ENCODE data around the gene DHX36. TPM values are rescaled to one million over a fixed set of nuclear protein-coding genes. Genes with fewer than 3 reads are reported as not detected.

The DHX36 gene
- total and polyA plus RNA-seq, 10 of the 15 experiments (the other 5 are each of a cell fraction or from before 2014, with no cell fraction given) = 16.2 to 70.5 (median 41.6) TPM

- FAIRE-seq = no peak
Measured at GRCh38 chr3:154285221-154285620, 39.1 kb downstream of the DHX36 start.

More at GRCh38 chr3:154285221-154285620, 39.1 kb downstream of the DHX36 start:
- no peaks in the 10 kb centered on the region for H3K27me3 ChIP-seq (replicated peaks in 1 of 2; ENCODE audit: control insufficient read depth in 2 of 2, insufficient read depth in 2 of 2, low read length in 1 of 2)
- in situ Hi-C loops (cut with MboI) (no loop called here), intact Hi-C loops (cut with micrococcal nuclease; ENCODE audit: unreplicated experiment) (no loop called here)
- peaks cover 2 to 10% of the 10 kb centered on the region in 2 experiments; a peak in 2 of 4 replicates for H3K36me3 ChIP-seq (ENCODE audit: control insufficient read depth in 2 of 2, insufficient read depth in 2 of 2, low read length in 1 of 2)
- 95% methylated on average over 2 of the region's 2 CpGs for WGBS (ENCODE audit: insufficient coverage, insufficient replicate concordance, low lambda C conversion rate, missing lambda C conversion rate)
- no peak overlapping the region for H3K9ac ChIP-seq (ENCODE audit: control insufficient read depth, insufficient read depth, low read length)
- no TSS peak for BruUV-seq (replicated peaks)
- H3K27ac ChIP-seq (ENCODE audit: control insufficient read depth, insufficient read depth) = no peak overlapping the region
- DNase-seq (ENCODE audit: low read depth, low spot score) (no peak), ATAC-seq (peak; percentile 33; the same call in 1 of the 3 replicates)
- no peak overlapping the region for H3K4me3 ChIP-seq
- H3K4me2 ChIP-seq (ENCODE audit: control insufficient read depth, insufficient read depth) = no peak overlapping the region
- H3K9me3 ChIP-seq (replicated peaks; ENCODE audit: control insufficient read depth, insufficient read depth, low read length) = no peaks in the 10 kb centered on the region
- ChIA-PET SMC1A (ENCODE audit: uncharacterized antibody, unreplicated experiment) (interaction anchor here (0.6 to 1.1 kb wide), 3 partner anchors 9 to 33 kb away, joined by 3 to 4 read pairs (median 3); no protein-coding TSS in a partner anchor), CTCF (no interaction called here), POLR2A (no interaction called here), RAD21 (ENCODE audit: unreplicated experiment) (interaction anchor here (0.8 kb wide), 1 partner anchor 31 kb away, joined by 3 read pairs; no protein-coding TSS in a partner anchor)
- no peak overlapping the region for H2AFZ ChIP-seq (ENCODE audit: control insufficient read depth, low read depth, low read length)
- H3K79me2 ChIP-seq (ENCODE audit: control insufficient read depth, insufficient read depth, low read length) = no peaks in the 10 kb centered on the region
- TF ChIP-seq JUNB (IDR thresholded peaks at IDR 0.05) = no peak
- TF ChIP-seq E4F1 (IDR thresholded peaks at IDR 0.05; ENCODE audit: borderline replicate concordance, partially characterized antibody) = no peak
- TF ChIP-seq GABPA (IDR thresholded peaks at IDR 0.05; ENCODE audit: low read depth) = no peak
- TF ChIP-seq PML (IDR thresholded peaks at IDR 0.05; ENCODE audit: low read length) = no peak
- TF ChIP-seq REST (IDR thresholded peaks at IDR 0.05; ENCODE audit: low read depth, low read length) = no peak
- no peak for TF ChIP-seq BCLAF1 (IDR thresholded peaks at IDR 0.05)
- no peak for TF ChIP-seq ZNF274 (IDR thresholded peaks at IDR 0.05; ENCODE audit: insufficient read depth, insufficient read length)
- TF ChIP-seq CEBPZ (IDR thresholded peaks at IDR 0.05; ENCODE audit: low read depth, low read length) = no peak
- TF ChIP-seq CBX3 (IDR thresholded peaks at IDR 0.05; ENCODE audit: borderline replicate concordance, low read depth) = no peak
- TF ChIP-seq BMI1 (IDR thresholded peaks at IDR 0.05; ENCODE audit: borderline replicate concordance) = no peak
- no peaks in the 10 kb centered on the region for H4K20me1 ChIP-seq (ENCODE audit: control insufficient read depth, insufficient read depth)
- H3K4me1 ChIP-seq (ENCODE audit: control insufficient read depth, insufficient read depth, low read length) = no peaks in the 10 kb centered on the region
